Right cardiac atrium (tissue), 5 donors: ENCODE data around the gene NNAT. TPM values are rescaled to one million over a fixed set of nuclear protein-coding genes. Genes with fewer than 3 reads are reported as not detected.
A peak's percentile ranks its signal among the peaks of the same experiment; 100 is the strongest.

Experiments used
- ATAC-seq, 2 donors: fragments of 200-7000 bp; cut with Tn5 transposase; one replicate each; pipeline versions ENCODE4 v1.8.0 to v1.9.1; 2020; ENCODE audit warnings: moderate library complexity in 2 of 2, mild to moderate bottlenecking in 1 of 2
- DNase-seq, 3 donors: peaks; one replicate each; pipeline ENCODE4 v3.0.0-alpha.2; 2020
- H3K27ac ChIP-seq: one replicate; pipeline ENCODE4 v1.5.1; 2013; ENCODE audit warnings: mild to moderate bottlenecking, low read length, control low read depth, moderate library complexity
- H3K27me3 ChIP-seq: one replicate; pipeline ENCODE4 v1.6.1; 2013; ENCODE audit not compliant: control insufficient read depth, insufficient read depth
- H3K4me1 ChIP-seq: one replicate; pipeline ENCODE4 v1.6.1; 2013; ENCODE audit warnings: low read length; ENCODE audit not compliant: control insufficient read depth, insufficient read depth
- H3K4me3 ChIP-seq: one replicate; pipeline ENCODE4 v1.5.1; 2013; ENCODE audit warnings: low read length, control low read depth
- H3K9me3 ChIP-seq: one replicate; pipeline ENCODE4 v1.6.1; 2013; ENCODE audit warnings: low read length; ENCODE audit not compliant: control insufficient read depth
- WGBS: extraction: QIAGEN DNeasy Blood & Tissue Kit; methylation state at CpG from one replicate; pipeline ENCODE4 v1.1.7; 2013; 5-methylcytosine and 5-hydroxymethylcytosine counted together
- intact Hi-C, 4 donors: fragments of 100-400 bp; cut with DNase I; formaldehyde crosslinking; loops; one replicate each; pipeline versions ENCODE4 v1.11.0 to v1.14.0; 2022 to 2023
- polyA plus RNA-seq: library from polyadenylated mRNA; stranded (reverse); fragments of 200-250 nt; gene quantifications from one replicate; pipeline ENCODE4 v1.2.3, GENCODE V29; 2013
- total RNA-seq, 4 donors: library from RNA; stranded (reverse); fragmentation: NEBNext Ultra II Directional; extraction: Animal tissue kit (Norgen Biotek cat#: 25700); gene quantifications; one replicate each; pipeline ENCODE4 v1.2.1, GENCODE V29; 2021
- donor health status: healthy with polysubstance abuse.
- donor health status: DM: no; HTN: yes; CAD: no.
- donor health status: DM: no; HTN: no; CAD: no.
- donor health status: DM: no; HTN: yes; CAD: no; lungs with severe emphysema.
- donor health status: DM: yes; HTN: yes; CAD: no.

Gene NNAT
- total and polyA plus RNA-seq, 5 donors: 0.60 to 1.2 (median 0.95) TPM; not detected in 1

DNA sequence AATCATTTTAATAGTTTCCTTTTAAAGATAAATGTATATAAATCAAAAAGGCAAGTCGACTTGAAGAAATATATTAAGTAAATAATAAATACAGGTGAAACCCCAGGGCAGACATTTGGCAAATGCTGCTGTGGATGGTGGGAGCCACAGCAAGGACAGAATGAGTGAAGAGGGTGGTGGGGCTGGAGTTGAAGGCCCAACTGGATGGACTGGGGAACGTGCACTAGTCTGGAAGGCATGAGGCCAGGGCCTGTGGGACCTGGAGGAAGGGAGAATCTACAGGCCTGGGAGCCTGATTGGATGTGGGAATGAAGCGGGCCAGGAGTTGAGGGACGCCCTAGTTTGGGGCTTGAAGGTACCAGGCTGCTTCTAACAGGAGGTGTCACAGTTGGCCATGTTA lies 37.3 kb downstream of the NNAT start:
- no peak for ATAC-seq
- intact Hi-C loops: no loop called here
- H3K4me3 ChIP-seq: no peak overlapping the region
- no peak for DNase-seq
- H3K9me3 ChIP-seq: no peaks in the 10 kb centered on the region
- WGBS: 88% methylated on average over 4 of the region's 4 CpGs
- H3K27me3 ChIP-seq: no peaks in the 10 kb centered on the region
- H3K27ac ChIP-seq: no peak overlapping the region
- H3K4me1 ChIP-seq: no peaks in the 10 kb centered on the region

DNA sequence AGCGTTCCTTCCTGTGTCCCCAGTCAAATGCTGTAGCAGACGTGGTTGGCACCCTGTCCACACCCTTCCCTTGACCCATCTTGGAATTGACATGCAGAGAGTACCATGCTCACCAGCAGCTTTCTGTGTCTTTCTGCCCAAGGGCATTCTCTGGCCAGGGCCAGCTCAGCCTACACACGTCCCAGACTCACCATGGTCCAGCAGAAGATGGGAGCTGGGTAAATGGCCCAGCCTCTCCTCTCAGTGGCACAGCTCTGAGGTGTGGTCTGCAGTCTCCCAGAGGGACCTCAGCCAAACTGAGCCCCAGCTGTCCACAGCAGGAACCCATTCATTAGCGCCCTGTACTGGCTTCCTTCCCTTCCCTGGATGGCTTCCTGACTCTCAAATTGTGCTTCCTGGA lies 37.7 kb downstream of the NNAT start:
- peak in 1 of 2 donors; percentile 26 for ATAC-seq
- intact Hi-C loops: no loop called here
- 74% methylated on average over 4 of the region's 4 CpGs for whole genome bisulfite sequencing
- Histone ChIP-seq H3K4me3 (no peak overlapping the region), H3K27me3 (no peaks in the 10 kb centered on the region), H3K27ac (no peak overlapping the region), H3K9me3 (no peaks in the 10 kb centered on the region), H3K4me1 (no peaks in the 10 kb centered on the region)
- DNase-seq: no peak

DNA sequence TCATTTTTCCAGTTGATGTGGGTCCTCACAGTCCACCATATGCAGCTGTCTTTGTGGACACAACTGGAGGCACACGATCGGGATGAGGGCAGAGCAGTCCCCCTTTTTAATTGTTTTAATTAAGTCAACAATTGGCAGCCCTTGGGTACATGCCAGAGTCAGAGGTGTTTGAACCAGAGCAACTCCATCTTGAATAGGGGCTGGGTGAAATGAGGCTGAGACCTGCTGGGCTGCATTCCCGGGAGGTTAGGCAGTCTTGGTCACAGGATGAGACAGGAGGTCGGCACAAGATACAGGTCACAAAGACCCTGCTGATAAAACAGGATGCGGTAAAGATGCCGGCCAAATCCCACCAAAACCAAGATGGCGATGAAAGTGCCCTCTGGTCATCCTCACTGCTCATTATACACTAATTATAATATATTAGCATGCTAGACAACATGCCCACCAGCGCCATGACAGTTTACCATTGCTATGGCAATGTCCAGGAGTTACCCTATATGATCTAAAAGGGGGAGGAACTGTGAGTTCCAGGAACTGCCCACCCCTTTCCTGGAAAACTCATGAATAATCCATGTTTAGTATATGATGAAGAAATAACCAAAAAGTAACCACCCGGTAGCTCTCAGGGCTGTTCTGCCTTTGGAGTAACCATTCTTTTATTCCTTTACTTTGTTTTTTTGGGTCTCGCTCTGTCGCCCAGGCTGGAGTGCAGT lies 38.4 kb downstream of the NNAT start:
- H3K27ac ChIP-seq: no peak overlapping the region
- no peaks in the 10 kb centered on the region for H3K9me3 ChIP-seq
- WGBS: 88% methylated on average over 11 of the region's 11 CpGs
- H3K4me3 ChIP-seq: no peak overlapping the region
- ATAC-seq: no peak
- no peak for DNase-seq
- intact Hi-C loops: loop anchor here in 2 of 4 donors (10.0 kb wide), 3 partner anchors 435 to 765 kb away; no protein-coding TSS in a partner anchor
- no peaks in the 10 kb centered on the region for H3K4me1 ChIP-seq
- H3K27me3 ChIP-seq: no peaks in the 10 kb centered on the region

DNA sequence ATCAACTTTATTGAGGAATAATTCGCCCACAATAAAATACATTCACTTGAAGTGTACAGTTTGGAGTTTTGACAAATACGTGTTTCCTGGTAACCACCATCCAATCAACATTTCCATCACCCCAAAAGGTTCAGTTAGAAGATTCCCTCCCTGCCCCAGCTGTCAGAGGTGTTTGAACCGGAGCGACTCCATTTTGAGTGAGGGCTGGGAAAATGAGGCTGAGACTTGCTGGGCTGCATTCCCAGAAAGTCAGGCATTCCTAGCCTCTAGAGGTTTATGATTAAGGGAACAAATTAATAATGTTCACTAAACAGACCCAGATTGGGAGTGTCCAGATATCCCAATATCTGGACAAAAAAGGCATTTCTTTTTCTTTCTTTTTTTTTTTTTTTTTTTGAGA lies 39.6 kb downstream of the NNAT start:
- Histone ChIP-seq H3K4me1 (no peaks in the 10 kb centered on the region), H3K27ac (no peak overlapping the region), H3K4me3 (no peak overlapping the region), H3K9me3 (no peaks in the 10 kb centered on the region), H3K27me3 (no peaks in the 10 kb centered on the region)
- no peak for DNase-seq
- intact Hi-C loops: loop anchor here in 2 of 4 donors (10.0 kb wide), 3 partner anchors 434 to 764 kb away; no protein-coding TSS in a partner anchor
- WGBS: 71% methylated on average over 4 of the region's 4 CpGs
- no peak for ATAC-seq

DNA sequence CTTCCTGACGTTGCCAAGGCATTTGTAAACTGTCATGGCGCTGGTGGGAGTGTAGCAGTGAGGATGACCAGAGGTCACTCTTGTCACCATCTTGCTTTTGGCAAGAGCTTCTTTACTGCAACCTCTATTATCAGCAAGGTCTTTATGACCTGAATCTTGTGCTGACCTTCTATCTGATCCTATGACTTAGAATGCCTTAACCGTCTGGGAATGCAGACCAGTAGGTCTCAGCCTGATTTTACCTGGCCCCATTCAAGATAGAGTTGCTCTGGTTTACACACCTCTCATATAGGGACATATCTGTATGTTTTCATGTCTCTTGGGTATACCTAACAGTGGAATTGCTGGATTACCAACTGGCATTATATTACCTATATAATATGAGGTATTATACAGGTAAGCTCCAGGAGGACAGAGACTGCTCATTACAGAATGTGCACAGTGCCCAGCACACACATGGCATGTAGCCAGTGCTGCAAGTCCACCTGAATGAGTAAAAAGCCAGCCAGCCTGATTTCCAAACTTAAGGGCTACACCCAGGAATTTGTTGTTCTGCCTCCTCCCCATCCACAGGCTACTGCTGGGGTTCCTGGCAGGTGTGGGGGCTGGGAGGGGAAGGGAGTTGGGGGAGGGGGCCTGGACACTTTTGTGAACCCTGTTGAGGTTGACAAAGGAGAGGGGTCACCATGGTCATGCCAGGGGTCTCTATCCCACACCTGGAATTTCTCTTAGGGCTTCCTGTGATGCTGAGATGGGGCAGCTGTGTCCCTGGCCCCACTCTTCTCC lies 41.8 kb downstream of the NNAT start:
- intact Hi-C loops: loop anchor here in 2 of 4 donors (10.0 kb wide), 3 partner anchors 432 to 762 kb away; no protein-coding TSS in a partner anchor
- Histone ChIP-seq H3K9me3 (no peaks in the 10 kb centered on the region), H3K4me1 (no peaks in the 10 kb centered on the region), H3K27ac (no peak overlapping the region), H3K4me3 (no peak overlapping the region), H3K27me3 (no peaks in the 10 kb centered on the region)
- 67% methylated on average over 3 of the region's 3 CpGs for WGBS
- no peak for ATAC-seq
- DNase-seq: no peak

DNA sequence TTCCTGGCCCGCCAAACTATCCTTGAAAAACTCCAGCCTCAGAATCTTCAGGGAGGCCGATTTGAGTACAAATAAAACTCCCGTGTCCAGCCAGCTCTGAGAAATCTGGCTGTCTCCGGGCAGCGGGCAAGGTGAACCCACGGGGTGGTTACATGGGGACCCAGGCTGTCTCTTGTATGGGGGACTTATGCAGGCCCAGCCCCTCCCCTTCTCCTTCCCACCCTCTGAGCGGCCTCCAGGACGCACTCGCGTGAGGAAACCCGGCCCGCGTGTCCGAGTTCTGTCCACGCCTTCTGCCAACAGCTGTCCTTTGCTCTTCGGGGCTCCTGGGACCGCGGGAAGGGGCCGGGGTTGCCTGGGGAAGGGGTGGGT lies 43.0 kb downstream of the NNAT start:
- 41% methylated on average over 19 of the region's 19 CpGs for WGBS
- intact Hi-C loops: loop anchor here in 2 of 4 donors (10.0 kb wide), 3 partner anchors 431 to 761 kb away; no protein-coding TSS in a partner anchor
- Histone ChIP-seq H3K27me3 (no peaks in the 10 kb centered on the region), H3K27ac (no peak overlapping the region), H3K4me3 (no peak overlapping the region), H3K9me3 (no peaks in the 10 kb centered on the region), H3K4me1 (no peaks in the 10 kb centered on the region)
- DNase-seq (no peak), ATAC-seq (peak; percentile 22 to 33)

DNA sequence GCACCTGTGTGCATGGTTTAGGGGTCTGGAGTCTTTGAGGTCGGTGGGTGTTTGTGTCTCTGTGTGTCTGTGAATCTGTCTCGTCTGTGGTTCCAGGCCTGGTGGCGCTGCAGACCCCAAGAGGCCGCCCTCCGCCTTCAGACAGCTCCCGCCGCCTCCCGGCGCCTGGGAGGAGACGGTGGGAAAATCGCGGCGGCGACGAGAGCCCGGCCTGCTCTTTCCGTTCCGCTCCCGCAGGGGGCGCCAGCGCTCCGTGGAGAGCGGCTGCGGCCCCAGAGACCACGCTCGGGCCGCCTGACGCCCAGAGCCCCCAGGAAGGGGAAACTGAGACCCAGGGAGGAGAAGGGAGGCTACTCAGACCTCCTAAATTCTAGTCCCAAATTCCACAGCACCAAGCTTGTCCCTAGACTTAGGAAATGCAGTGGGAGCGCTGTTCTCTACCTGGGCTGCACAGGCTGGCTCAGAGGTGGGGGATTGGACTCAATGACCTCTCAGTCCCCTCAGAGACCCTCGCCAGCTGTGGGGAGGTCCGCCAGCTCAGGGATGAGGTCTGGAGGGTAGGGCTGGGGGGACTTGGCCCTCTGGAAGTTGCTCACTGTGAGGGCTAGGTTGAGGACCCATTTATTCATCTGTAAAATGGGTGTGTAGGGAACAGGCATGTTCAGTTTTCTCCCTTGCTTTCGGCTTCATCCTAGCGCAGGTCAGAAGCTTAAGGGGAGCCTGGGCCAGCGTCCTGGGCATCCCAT lies 43.5 kb downstream of the NNAT start:
- peak; percentile 18 to 75 (median 73) for DNase-seq
- Histone ChIP-seq H3K4me3 (no peak overlapping the region), H3K27me3 (no peaks in the 10 kb centered on the region), H3K9me3 (no peaks in the 10 kb centered on the region), H3K4me1 (no peaks in the 10 kb centered on the region), H3K27ac (no peak overlapping the region)
- ATAC-seq: peak; percentile 47 to 79
- WGBS: 10% methylated on average over 34 of the region's 34 CpGs
- intact Hi-C loops: loop anchor here in 2 of 4 donors (10.0 kb wide), 3 partner anchors 430 to 760 kb away; no protein-coding TSS in a partner anchor

DNA sequence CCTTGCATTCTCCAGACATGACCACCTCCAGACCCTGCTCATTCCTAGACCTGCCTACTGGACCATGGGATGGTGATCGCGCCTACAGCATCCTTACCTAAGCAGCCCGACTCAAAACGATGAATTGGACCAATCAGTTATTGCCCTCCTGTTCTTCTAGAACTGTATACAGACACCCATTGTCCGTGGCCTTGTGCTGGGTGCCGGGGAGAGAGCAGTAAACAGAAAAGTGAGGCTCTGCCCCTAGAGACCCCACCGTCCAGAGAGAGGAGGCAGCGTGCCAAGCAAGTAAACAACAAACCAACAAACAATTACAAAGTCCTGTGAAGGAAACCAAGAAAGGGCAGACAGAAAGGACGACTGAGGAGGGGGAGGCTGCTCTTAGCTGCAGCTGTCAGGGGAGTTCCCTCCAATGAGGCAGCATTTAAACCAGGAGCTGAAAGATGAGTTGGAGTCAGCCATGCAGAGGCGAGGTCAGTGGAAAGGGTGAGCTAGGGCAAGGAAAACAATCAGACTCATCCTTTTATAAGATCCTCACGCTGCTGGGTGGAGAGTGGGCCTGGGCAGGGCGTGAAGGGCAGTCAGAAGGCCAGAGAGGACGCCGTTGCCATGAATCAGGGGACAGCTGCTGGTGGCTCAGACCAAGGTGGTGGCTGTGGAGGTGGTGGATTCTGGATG lies 44.2 kb downstream of the NNAT start:
- no peak for DNase-seq
- intact Hi-C loops: loop anchor here in 2 of 4 donors (10.0 kb wide), 3 partner anchors 430 to 760 kb away; no protein-coding TSS in a partner anchor

DNA sequence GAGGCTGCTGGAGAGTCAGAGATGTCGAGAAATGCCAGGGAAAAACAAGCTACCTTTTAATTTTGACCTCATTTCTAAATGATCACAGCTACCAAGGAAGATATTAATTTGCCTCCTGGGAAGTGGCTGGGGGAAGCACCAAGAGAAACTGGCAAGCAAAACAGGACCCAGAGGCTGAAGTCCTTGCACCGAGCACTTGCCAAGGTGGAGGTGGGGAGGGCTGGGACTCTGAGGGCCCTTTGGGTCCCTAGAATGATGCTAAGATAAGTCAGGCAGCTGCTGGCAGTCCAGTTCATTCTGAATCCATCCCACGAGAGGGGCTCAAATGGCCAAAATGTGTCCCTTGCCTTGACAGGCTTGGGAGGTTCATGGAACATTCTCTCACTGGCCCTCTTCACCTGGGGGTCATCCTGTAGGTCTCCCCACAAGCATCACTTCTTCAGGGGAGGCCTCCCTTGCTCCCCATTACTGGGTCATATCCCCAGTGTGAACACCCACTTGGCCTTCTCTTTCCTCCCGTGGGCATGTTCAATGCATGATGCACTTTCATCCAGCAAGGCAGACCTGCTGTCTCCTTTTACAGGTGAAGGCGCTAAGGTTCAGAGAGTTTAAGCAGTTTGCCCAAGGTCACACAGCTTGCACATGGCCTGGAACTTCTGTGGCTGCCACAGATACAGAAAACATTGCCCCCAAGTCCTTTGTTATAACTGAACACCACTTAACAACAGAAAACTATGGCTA lies 45.7 kb downstream of the NNAT start:
- WGBS: 57% methylated on average over 5 of the region's 5 CpGs
- Histone ChIP-seq H3K4me1 (no peaks in the 10 kb centered on the region), H3K27me3 (no peaks in the 10 kb centered on the region), H3K27ac (no peak overlapping the region), H3K9me3 (no peaks in the 10 kb centered on the region), H3K4me3 (no peak overlapping the region)
- ATAC-seq (no peak), DNase-seq (no peak)
- intact Hi-C loops: loop anchor here in 2 of 4 donors (10.0 kb wide), 3 partner anchors 428 to 758 kb away; no protein-coding TSS in a partner anchor

More for the DNA sequence above, 44.2 kb downstream of the NNAT start:
- 75% methylated on average over 14 of the region's 14 CpGs for WGBS
- Histone ChIP-seq H3K4me1 (no peaks in the 10 kb centered on the region), H3K27me3 (no peaks in the 10 kb centered on the region), H3K9me3 (no peaks in the 10 kb centered on the region), H3K27ac (no peak overlapping the region), H3K4me3 (no peak overlapping the region)
- peak in 1 of 2 donors; percentile 12 for ATAC-seq

DNA sequence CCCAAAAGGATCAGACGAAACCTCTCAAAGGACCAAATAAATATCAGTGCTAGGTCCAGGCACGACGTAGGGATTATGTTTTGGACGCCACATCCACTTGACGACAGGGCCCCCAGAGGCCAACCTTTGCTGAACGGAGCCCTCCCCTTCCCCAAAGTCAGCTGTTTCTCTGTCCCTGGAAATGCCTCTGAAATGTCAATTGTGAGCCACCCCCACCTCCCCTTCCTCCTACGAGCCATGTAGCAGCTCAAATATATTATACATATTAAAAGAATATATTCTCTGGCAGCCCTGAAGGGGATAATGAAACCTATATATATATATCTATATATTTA lies 46.2 kb downstream of the NNAT start:
- no peaks in the 10 kb centered on the region for H3K9me3 ChIP-seq
- no peak overlapping the region for H3K27ac ChIP-seq
- DNase-seq (no peak), ATAC-seq (no peak)
- intact Hi-C loops: loop anchor here in 2 of 4 donors (10.0 kb wide), 3 partner anchors 428 to 758 kb away; no protein-coding TSS in a partner anchor
- H3K27me3 ChIP-seq: no peaks in the 10 kb centered on the region
- no peaks in the 10 kb centered on the region for H3K4me1 ChIP-seq
- 11% methylated on average over 7 of the region's 7 CpGs for WGBS
- no peak overlapping the region for H3K4me3 ChIP-seq
